DOHH2 (cell line): ENCODE data around the gene TNRC6C.

Source experiments
- EZH2phosphoT487 ChIP-seq: fragments of 200-600 bp; sonication (generic); IDR thresholded peaks from 2 replicates; pipeline ENCODE4 v1.6.1; 2017; ENCODE audit warnings: borderline replicate concordance, mild to moderate bottlenecking, antibody characterized with exemption, low read length, moderate library complexity, mixed read lengths
- TF ChIP-seq, protein P1 (sequence below): fragments of 200-600 bp; sonication (generic); IDR thresholded peaks from one replicate; pipeline ENCODE4 v1.5.1; 2014; ENCODE audit warnings: antibody characterized with exemption, mild to moderate bottlenecking, low read depth, low read length; ENCODE audit not compliant: poor library complexity, severe bottlenecking

DNA sequence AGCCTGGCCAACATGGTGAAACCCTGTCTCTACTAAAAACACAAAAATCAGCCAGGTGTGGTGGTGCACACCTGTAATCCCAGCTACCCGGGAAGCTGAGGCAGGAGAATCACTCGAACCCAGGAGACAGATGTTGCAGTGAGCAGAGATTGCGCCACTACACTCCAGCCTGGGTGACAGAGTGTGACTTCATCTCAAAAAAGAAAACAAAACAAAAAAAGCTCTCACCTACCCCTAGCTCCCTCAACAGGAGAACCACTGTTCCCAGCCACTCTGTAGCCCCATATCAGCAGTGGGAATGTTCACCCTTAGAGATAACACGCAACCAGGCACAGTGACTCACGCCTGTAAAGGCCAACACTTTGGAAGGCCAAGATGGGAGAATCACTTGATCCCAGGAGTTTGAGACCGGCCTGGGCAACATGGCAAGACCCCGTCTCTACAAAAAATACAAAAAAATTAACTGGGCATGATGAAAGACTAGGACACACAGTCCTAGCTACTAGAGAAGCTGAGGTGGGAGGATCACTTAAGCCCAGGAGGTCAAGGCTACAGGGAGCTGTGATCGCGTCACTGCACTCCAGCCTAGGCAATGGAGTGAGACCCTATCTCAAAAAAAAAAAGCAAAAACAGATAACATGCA, 177.5 kb downstream of the TNRC6C start:
- TF ChIP-seq, protein P1, sequence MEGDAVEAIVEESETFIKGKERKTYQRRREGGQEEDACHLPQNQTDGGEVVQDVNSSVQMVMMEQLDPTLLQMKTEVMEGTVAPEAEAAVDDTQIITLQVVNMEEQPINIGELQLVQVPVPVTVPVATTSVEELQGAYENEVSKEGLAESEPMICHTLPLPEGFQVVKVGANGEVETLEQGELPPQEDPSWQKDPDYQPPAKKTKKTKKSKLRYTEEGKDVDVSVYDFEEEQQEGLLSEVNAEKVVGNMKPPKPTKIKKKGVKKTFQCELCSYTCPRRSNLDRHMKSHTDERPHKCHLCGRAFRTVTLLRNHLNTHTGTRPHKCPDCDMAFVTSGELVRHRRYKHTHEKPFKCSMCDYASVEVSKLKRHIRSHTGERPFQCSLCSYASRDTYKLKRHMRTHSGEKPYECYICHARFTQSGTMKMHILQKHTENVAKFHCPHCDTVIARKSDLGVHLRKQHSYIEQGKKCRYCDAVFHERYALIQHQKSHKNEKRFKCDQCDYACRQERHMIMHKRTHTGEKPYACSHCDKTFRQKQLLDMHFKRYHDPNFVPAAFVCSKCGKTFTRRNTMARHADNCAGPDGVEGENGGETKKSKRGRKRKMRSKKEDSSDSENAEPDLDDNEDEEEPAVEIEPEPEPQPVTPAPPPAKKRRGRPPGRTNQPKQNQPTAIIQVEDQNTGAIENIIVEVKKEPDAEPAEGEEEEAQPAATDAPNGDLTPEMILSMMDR: no peak
- no peak for TF ChIP-seq EZH2phosphoT487
